ENCODE measurements around the gene CDH2.

- no peak for TF ChIP-seq CTCF (IDR thresholded peaks at IDR 0.05)
- no peak for TF ChIP-seq POLR2A (IDR thresholded peaks at IDR 0.05)
- TF ChIP-seq POLR2AphosphoS5 (IDR thresholded peaks at IDR 0.05): no peak
These were observed 97.0 kb downstream of the CDH2 start for GRCh38 chr18:28079883-28080282.

Data from prostate gland (tissue), 2 donors.